Measurements from ENCODE around the gene UFD1. TPM values are rescaled to one million over a fixed set of nuclear protein-coding genes. Genes with fewer than 3 reads are reported as not detected.

The UFD1 gene
- total RNA-seq, 1 donor from 2014 or later: 75.8 TPM

DNA sequence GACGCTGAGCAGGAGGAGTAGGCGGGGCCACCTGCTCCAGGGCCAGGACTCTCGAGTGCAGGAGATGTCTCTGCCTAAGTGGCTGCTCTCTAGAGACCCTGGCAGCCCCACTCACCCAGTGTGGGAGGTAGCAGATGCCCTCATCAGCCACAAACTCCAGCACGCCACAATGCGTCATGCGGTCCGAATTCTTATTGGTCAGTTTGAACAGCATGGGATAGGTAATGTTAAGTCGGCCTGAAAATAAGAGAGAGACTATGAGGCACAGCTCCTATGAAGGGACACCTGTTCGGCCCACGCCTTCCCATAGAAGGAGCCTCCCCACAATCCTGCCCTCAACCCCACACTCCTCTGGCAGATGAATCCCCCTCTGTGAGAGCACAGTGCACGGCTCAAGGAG lies 7.4 kb downstream of the UFD1 start:
- Mint-ChIP-seq H3K36me3 (ENCODE audit: low read depth) (peaks cover 40% of the 10 kb centered on the region), H3K27ac (ENCODE audit: unreplicated experiment) (no peak overlapping the region), H3K4me1 (ENCODE audit: low read depth) (peaks cover 10% of the 10 kb centered on the region), H3K9me3 (ENCODE audit: low read depth) (no peaks in the 10 kb centered on the region), H3K4me3 (ENCODE audit: unreplicated experiment) (no peak overlapping the region), H3K27me3 (ENCODE audit: low read depth) (no peaks in the 10 kb centered on the region)
- DNase-seq (ENCODE audit: low spot score): no peak
- TF ChIP-seq, protein P1, sequence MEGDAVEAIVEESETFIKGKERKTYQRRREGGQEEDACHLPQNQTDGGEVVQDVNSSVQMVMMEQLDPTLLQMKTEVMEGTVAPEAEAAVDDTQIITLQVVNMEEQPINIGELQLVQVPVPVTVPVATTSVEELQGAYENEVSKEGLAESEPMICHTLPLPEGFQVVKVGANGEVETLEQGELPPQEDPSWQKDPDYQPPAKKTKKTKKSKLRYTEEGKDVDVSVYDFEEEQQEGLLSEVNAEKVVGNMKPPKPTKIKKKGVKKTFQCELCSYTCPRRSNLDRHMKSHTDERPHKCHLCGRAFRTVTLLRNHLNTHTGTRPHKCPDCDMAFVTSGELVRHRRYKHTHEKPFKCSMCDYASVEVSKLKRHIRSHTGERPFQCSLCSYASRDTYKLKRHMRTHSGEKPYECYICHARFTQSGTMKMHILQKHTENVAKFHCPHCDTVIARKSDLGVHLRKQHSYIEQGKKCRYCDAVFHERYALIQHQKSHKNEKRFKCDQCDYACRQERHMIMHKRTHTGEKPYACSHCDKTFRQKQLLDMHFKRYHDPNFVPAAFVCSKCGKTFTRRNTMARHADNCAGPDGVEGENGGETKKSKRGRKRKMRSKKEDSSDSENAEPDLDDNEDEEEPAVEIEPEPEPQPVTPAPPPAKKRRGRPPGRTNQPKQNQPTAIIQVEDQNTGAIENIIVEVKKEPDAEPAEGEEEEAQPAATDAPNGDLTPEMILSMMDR (IDR thresholded peaks at IDR 0.05): no peak

DNA sequence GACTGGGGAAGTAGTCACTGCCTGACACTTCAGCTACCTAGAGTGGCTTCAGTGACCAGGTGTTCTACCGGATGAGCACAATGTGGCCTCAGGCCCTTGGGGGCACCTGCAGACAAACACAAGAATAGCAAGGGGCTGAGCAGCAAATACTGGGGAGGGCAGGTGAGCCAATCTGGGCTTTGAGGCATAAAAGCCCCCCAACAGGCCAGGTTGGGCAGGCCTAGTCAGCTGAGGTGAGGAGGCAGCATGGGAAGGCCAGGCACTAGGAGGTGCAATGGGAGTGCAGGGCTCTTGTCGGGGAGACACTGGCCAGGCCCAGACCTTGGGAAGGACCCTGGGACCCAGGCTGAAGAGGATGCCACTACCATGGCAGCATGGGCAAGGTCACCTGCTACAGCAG lies 9.0 kb downstream of the UFD1 start:
- Mint-ChIP-seq H3K27me3 (ENCODE audit: low read depth) (no peaks in the 10 kb centered on the region), H3K9me3 (ENCODE audit: low read depth) (no peaks in the 10 kb centered on the region), H3K4me1 (ENCODE audit: low read depth) (no peaks in the 10 kb centered on the region), H3K4me3 (ENCODE audit: unreplicated experiment) (no peak overlapping the region), H3K27ac (ENCODE audit: unreplicated experiment) (no peak overlapping the region), H3K36me3 (ENCODE audit: low read depth) (peaks cover 47% of the 10 kb centered on the region)
- TF ChIP-seq, protein P1 (IDR thresholded peaks at IDR 0.05): no peak
- DNase-seq (ENCODE audit: low spot score): no peak

DNA sequence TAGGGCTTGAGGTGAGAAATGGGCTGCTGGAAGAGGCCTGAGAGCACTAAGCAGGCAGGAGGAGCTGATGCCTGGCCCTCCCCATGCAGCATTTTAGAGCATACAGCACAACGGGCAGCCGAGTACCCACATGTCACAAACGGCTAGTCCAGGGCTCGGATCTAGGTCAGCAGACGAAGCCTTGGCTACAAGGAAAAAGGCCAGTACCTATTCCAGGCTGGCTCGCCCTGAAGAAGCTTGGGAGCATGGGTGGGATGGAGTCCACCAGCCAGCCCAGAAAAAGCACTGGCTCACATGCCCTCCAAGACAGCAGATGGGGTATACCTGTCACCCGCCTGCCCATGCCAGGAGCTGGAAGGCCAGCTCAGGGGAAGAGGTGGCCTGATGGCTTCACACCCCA lies 9.6 kb downstream of the UFD1 start:
- H3K27ac Mint-ChIP-seq (ENCODE audit: unreplicated experiment): peak overlapping the region; percentile 41

DNA sequence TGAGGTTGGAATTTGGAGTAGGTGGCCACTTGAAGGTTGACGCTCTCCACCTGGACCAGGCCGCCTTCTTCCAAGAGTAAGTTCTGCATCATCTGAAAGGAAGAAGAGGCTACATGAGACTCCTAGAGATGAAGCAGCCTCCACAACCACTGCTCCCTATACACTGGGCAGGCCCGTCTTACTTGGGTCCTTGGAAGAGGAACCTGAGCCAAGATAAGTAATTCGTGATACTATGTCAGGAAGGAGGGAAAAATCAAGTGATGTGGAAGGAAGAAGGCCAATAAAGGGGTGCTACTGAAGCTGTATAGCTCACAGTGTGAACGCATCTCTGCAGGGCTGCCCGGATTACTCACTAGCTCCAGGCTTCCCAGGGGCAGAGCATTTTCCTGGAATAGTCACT lies 11.1 kb downstream of the UFD1 start:
- Mint-ChIP-seq H3K36me3 (ENCODE audit: low read depth) (peaks cover 46% of the 10 kb centered on the region), H3K9me3 (ENCODE audit: low read depth) (no peaks in the 10 kb centered on the region), H3K27me3 (ENCODE audit: low read depth) (no peaks in the 10 kb centered on the region), H3K4me1 (ENCODE audit: low read depth) (no peaks in the 10 kb centered on the region), H3K4me3 (ENCODE audit: unreplicated experiment) (no peak overlapping the region), H3K27ac (ENCODE audit: unreplicated experiment) (no peak overlapping the region)
- TF ChIP-seq, protein P1 (IDR thresholded peaks at IDR 0.05): no peak
- no peak for DNase-seq (ENCODE audit: low spot score)

More for the DNA sequence above, 9.6 kb downstream of the UFD1 start:
- Mint-ChIP-seq H3K9me3 (ENCODE audit: low read depth) (no peaks in the 10 kb centered on the region), H3K4me3 (ENCODE audit: unreplicated experiment) (no peak overlapping the region), H3K27me3 (ENCODE audit: low read depth) (no peaks in the 10 kb centered on the region), H3K36me3 (ENCODE audit: low read depth) (peaks cover 49% of the 10 kb centered on the region), H3K4me1 (ENCODE audit: low read depth) (no peaks in the 10 kb centered on the region)
- no peak for DNase-seq (ENCODE audit: low spot score)
- TF ChIP-seq, protein P1 (IDR thresholded peaks at IDR 0.05): no peak

DNA sequence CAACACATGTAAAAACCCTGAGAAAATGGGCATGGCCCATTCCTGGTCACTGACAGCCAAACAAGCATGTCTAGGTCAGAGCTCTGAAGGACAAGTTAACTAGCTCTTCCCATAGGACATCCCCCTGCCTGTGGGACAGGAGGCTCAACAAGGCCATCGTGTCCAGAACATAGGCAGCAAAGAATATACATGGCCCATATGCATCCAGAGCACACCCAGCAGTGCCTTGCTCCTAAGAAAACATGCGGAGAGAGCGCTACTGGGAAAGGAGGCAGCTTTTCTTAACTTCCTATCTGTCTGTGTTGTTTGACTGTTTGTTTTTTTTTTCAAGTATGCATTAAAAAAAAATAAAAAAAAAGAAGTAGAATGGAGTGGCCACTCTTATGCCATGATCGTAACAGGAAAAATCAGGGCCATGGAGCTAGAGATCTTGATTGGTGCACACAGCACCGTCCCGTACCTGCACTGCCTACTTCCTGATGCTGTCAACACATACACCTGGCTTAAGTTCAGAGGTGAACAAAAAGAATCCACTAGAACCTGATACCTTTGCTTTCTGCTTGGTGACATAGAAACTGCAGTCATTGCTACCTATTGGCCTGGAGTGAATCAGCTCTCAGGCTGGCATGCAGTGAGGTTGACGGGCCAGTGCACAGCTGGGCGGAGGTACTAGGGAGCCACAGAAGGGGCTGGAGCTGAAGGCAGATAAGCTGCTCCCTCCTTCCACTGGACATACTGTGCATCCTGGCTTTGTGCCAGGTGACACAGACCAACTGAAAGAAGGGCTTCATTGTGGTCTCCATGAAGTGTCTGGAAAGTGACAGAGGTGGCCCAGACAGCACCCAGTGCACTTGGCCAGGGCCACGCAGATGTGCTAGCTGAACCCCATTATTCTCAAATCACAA lies 11.9 kb downstream of the UFD1 start:
- H3K27me3 Mint-ChIP-seq (ENCODE audit: low read depth): no peaks in the 10 kb centered on the region
- TF ChIP-seq, protein P1 (IDR thresholded peaks at IDR 0.05): no peak
- DNase-seq (ENCODE audit: low spot score): no peak
- H3K4me1 Mint-ChIP-seq (ENCODE audit: low read depth): no peaks in the 10 kb centered on the region
- H3K36me3 Mint-ChIP-seq (ENCODE audit: low read depth): peaks cover 47% of the 10 kb centered on the region
- no peak overlapping the region for H3K4me3 Mint-ChIP-seq (ENCODE audit: unreplicated experiment)
- H3K9me3 Mint-ChIP-seq (ENCODE audit: low read depth): no peaks in the 10 kb centered on the region
- H3K27ac Mint-ChIP-seq (ENCODE audit: unreplicated experiment): no peak overlapping the region

Data from chondrocyte (in vitro differentiated cells).